Activated naive CD4-positive, alpha-beta T cell treated with anti-CD3 and anti-CD28 coated beads, Interleukin-2, amount 50 U/mL, for 72 hours (primary cell): ENCODE measurements around the gene PREP. TPM values are rescaled to one million over a fixed set of nuclear protein-coding genes. Genes with fewer than 3 reads are reported as not detected.
A peak's percentile ranks its signal among the peaks of the same experiment; 100 is the strongest.

Source experiments
- ATAC-seq, 2 donors: fragments of 150-1000 bp; cut with Tn5 transposase; 2 replicates each; pipeline ENCODE4 v1.10.0; 2021; ENCODE audit warnings: mild to moderate bottlenecking in 2 of 2, moderate library complexity in 2 of 2
- DNase-seq, 2 donors: peaks; one replicate each; pipeline ENCODE4 v3.0.0; 2021 to 2022; ENCODE audit warnings: low spot score in 2 of 2
- H3K27ac Mint-ChIP-seq, 2 donors: one replicate each; pipeline ENCODE4 v1.8.0; 2022; ENCODE audit warnings: mild to moderate bottlenecking in 2 of 2, mixed read lengths in 2 of 2
- H3K36me3 Mint-ChIP-seq, 2 donors: one replicate each; pipeline ENCODE4 v1.8.0; 2022; ENCODE audit warnings: mixed read lengths in 2 of 2
- H3K9me3 Mint-ChIP-seq, 2 donors: one replicate each; pipeline ENCODE4 v1.8.0; 2022; ENCODE audit warnings: mixed read lengths in 2 of 2
- total RNA-seq, 2 donors: library from RNA; stranded (reverse); gene quantifications; one replicate each; pipeline ENCODE4 v1.2.3, GENCODE V29; 2022

PREP gene
- total RNA-seq, 2 donors from 2014 or later = 19.2 to 45.6 TPM

GRCh38 chr6:105330364-105330763, 72.5 kb downstream of the PREP start:
- Mint-ChIP-seq H3K9me3 (no peaks in the 10 kb centered on the region), H3K36me3 (peaks cover 11 to 27% of the 10 kb centered on the region in 2 donors), H3K27ac (no peak overlapping the region)
- ATAC-seq (no peak), DNase-seq (no peak)

GRCh38 chr6:105326833-105327770, 75.8 kb downstream of the PREP start:
- no peak for ATAC-seq
- no peak for DNase-seq
- H3K9me3 Mint-ChIP-seq = no peaks in the 10 kb centered on the region
- no peak overlapping the region for H3K27ac Mint-ChIP-seq
- peaks cover 18 to 38% of the 10 kb centered on the region in 2 donors for H3K36me3 Mint-ChIP-seq

GRCh38 chr6:105326216-105326615, 76.7 kb downstream of the PREP start:
- peak; percentile 13 to 52 for ATAC-seq
- H3K9me3 Mint-ChIP-seq = no peaks in the 10 kb centered on the region
- peak overlapping the region in 1 of 2 donors; percentile 54 for H3K27ac Mint-ChIP-seq
- peaks cover 18 to 38% of the 10 kb centered on the region in 2 donors for H3K36me3 Mint-ChIP-seq
- no peak for DNase-seq

- H3K9me3 Mint-ChIP-seq = no peaks in the 10 kb centered on the region
- DNase-seq (no peak), ATAC-seq (no peak)
- no peak overlapping the region for H3K27ac Mint-ChIP-seq
- H3K36me3 Mint-ChIP-seq = peaks cover 7 to 28% of the 10 kb centered on the region in 2 donors
These were observed 78.4 kb downstream of the PREP start for GRCh38 chr6:105324386-105324950.

DNA sequence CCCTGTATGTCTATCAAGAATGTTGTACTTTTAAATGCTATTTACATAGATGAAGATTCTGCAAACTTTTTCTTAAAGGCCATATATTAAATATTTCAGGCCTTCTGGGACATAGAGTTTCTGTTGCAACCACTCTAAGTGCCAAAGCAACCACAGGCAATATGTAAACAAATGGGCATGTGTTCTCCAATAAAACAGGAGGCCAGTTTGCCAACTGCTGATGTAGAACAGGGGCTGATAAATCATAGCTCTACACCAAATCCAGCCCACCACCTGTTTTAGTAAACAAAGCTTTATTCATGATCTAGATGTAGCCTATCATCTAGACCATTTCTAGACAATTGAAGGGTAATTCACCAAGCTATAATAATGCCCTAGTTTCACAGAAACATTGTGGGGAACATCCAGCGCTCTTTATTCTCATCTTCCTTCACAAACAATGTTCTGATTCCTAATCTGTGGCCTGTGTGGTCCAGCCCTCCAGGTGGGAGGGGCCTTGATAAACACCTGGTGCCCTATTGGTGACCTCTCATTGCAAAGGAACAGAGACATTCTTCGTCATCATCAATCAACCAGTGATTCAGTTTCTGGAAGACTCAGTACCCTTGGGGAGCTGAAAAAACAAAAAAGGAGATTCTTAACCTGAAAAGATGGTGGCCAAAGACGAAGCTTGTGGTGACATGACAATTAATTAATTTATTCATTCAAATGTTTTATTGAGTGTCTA, 80.2 kb downstream of the PREP start:
- ATAC-seq (no peak), DNase-seq (no peak)
- Mint-ChIP-seq H3K36me3 (peaks cover 7 to 21% of the 10 kb centered on the region in 2 donors), H3K27ac (peak overlapping the region in 1 of 2 donors; percentile 4), H3K9me3 (no peaks in the 10 kb centered on the region)

DNA sequence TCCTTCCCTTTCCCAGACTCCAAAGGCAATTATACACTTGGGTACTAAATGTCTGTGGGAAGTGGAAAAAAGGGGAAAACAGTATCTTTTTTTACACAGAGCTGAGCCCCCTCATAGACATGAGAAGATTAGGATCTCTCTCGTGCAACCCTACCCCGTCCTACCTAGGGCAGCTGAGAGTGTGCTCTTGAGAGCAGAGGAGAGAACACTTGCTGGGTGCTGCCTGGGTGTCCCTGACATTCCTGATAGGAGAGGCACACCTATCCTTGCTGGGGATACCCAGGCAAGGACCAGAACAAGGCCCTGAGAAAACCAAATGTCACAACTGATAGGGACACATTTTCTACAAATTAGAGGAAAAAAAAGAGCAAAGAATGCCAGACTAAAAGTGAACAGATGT, 81.2 kb downstream of the PREP start:
- ATAC-seq (no peak), DNase-seq (no peak)
- Mint-ChIP-seq H3K27ac (peak overlapping the region in 1 of 2 donors; percentile 95), H3K9me3 (no peaks in the 10 kb centered on the region), H3K36me3 (peaks cover 13 to 20% of the 10 kb centered on the region in 2 donors)

DNA sequence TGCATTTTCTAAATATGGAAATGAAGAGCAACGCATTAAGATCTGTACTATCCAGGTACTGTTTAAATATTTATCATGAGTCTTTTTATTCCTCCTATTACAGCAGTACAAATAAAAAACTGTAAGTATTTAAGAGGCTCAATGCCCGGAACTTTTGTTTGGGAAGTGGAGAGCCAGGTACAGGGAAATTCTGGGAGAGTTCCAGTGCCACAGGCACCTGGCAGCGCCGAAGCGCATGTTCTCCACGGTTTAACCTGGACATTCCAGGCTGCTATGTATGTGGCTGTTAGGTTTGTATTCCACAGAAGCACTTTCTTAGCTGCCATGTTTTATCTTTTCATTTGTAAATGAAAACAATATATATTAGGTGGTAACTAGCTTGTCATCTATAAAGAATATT, 81.7 kb downstream of the PREP start:
- Mint-ChIP-seq H3K9me3 (no peaks in the 10 kb centered on the region), H3K27ac (no peak overlapping the region), H3K36me3 (peaks cover 13 to 15% of the 10 kb centered on the region in 2 donors)
- ATAC-seq = no peak
- DNase-seq = no peak

DNA sequence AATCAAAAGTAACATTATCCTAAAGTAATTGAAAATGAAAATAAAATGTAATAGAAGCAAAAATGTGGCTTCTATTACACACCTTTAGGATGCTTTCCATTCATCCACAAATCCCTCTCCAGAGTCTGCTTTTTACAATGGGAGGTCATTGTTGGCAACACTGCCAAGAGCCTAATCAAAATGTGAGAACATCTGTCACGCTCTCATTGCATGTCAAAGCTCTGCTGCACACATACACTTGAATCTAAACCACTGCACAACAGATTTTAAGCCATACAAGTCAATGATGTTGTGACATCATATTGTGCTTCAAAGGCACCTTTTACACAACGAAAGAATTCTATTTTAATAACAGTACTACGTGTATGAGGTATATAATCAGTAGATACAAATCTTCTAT, 82.1 kb downstream of the PREP start:
- DNase-seq (no peak), ATAC-seq (no peak)
- Mint-ChIP-seq H3K27ac (no peak overlapping the region), H3K36me3 (peaks cover 13 to 15% of the 10 kb centered on the region in 2 donors), H3K9me3 (no peaks in the 10 kb centered on the region)

GRCh38 chr6:105320271-105320670, 82.6 kb downstream of the PREP start:
- DNase-seq (no peak), ATAC-seq (no peak)
- peaks cover 13 to 15% of the 10 kb centered on the region in 2 donors for H3K36me3 Mint-ChIP-seq
- no peak overlapping the region for H3K27ac Mint-ChIP-seq
- H3K9me3 Mint-ChIP-seq = no peaks in the 10 kb centered on the region

DNA sequence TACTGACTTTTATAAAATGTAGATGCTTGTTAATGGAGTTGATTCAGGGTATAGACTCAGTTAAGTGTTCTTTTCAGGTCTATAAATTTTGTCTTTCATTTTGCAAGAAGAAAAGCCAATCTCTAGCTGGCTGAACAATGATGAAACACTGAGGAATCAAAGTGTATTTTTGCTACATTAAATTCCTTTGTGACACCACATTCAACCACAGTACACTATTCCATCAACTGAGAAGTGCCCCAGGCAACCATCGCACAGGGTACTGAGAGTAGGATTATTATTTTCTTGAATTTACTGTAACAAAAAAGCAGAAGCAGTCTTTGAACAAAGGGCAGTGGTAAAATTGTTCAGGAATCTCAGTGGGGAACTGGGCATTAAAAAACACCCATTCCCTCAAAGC, 83.6 kb downstream of the PREP start:
- H3K9me3 Mint-ChIP-seq = no peaks in the 10 kb centered on the region
- H3K27ac Mint-ChIP-seq = no peak overlapping the region
- DNase-seq (no peak), ATAC-seq (no peak)
- H3K36me3 Mint-ChIP-seq = peaks cover 13 to 18% of the 10 kb centered on the region in 2 donors

DNA sequence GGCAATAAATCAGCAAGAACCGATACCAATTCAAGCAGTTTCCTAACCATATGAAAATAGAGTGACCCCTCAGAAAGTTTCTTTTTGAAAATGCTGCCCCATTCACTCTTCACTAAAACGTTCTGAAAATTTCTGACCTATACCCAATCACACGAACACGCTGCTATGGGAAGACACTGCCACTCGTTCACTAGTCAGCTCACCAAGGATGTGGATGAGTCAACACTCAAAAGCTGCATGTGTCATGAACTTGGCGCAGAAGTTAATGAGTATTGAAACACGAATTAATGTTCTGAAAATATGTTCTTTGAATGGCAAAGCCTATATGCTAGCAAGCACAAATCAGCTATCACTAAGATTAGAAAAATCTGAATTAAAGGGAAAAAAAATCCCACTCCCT, 84.2 kb downstream of the PREP start:
- DNase-seq (no peak), ATAC-seq (no peak)
- Mint-ChIP-seq H3K27ac (no peak overlapping the region), H3K36me3 (peaks cover 13 to 18% of the 10 kb centered on the region in 2 donors), H3K9me3 (no peaks in the 10 kb centered on the region)

DNA sequence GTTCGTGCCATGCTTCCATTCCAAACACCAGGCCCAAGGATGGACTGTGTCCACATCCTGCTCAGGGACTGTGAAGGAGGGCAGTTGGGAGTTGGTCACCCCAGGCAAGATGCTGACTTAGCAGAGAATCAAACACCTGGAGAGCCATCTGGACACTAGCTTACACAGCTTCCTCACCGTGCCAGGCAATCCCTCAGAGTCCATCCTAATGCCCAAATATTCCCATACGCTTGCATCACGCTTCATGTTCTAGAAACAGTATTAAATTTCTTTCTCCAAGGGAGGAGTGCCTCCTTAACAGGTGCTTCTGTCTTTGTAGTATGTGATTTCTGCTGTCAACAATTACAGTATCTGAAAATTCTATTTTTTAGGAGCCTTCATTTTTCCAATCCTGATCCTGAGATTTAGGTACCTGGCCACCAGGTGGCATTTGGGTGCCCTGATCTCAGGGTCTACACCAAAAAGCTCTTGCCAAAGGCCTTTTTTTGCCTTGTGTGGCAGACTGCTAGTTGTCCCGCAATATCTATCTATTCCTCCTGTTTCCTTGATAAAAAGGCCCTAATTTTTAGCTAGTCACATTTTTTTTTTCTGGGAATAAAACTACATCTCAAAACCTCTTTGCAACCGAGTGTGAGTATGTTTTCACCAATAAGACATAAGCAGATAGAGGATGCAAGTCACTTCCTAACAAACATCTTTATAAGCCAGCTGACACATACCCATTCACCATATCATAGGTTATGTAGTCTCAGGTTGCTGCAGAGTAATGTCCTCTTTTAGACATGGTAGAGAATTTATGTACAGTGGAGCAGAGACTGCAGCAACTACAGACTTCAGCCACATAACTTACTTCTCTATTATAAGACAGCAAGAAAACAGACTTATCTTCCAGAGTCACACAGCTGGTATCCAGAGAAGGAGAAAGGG, 85.0 kb downstream of the PREP start:
- no peaks in the 10 kb centered on the region for H3K9me3 Mint-ChIP-seq
- H3K27ac Mint-ChIP-seq = peak overlapping the region in 1 of 2 donors; percentile 30
- peaks cover 10 to 11% of the 10 kb centered on the region in 2 donors for H3K36me3 Mint-ChIP-seq
- ATAC-seq (no peak), DNase-seq (no peak)

GRCh38 chr6:105313211-105313610, 89.7 kb downstream of the PREP start:
- no peak for DNase-seq
- Mint-ChIP-seq H3K9me3 (no peaks in the 10 kb centered on the region), H3K27ac (no peak overlapping the region), H3K36me3 (peaks cover 13 to 14% of the 10 kb centered on the region in 2 donors)
- ATAC-seq = no peak

- no peak for DNase-seq
- no peaks in the 10 kb centered on the region for H3K9me3 Mint-ChIP-seq
- no peak for ATAC-seq
These were observed 91.9 kb downstream of the PREP start for GRCh38 chr6:105310947-105311346.

GRCh38 chr6:105310371-105310770, 92.5 kb downstream of the PREP start:
- Mint-ChIP-seq H3K36me3 (peaks cover 8 to 10% of the 10 kb centered on the region in 2 donors), H3K9me3 (no peaks in the 10 kb centered on the region), H3K27ac (no peak overlapping the region)
- DNase-seq (no peak), ATAC-seq (no peak)

More at GRCh38 chr6:105310947-105311346, 91.9 kb downstream of the PREP start:
- H3K36me3 Mint-ChIP-seq = peaks cover 8 to 10% of the 10 kb centered on the region in 2 donors
- no peak overlapping the region for H3K27ac Mint-ChIP-seq

- peak in 1 of 2 donors; percentile 18 for ATAC-seq
- H3K36me3 Mint-ChIP-seq = peaks cover 6 to 8% of the 10 kb centered on the region in 2 donors
- no peak for DNase-seq
- H3K9me3 Mint-ChIP-seq = no peaks in the 10 kb centered on the region
- no peak overlapping the region for H3K27ac Mint-ChIP-seq
These were observed 94.0 kb downstream of the PREP start for GRCh38 chr6:105308840-105309239.
